Retinal pigment epithelial cell (primary cell): ENCODE data around the gene GOLT1A.

Experiments used
- DNase-seq: peaks from one replicate; pipeline ENCODE4 v3.0.0-alpha.2; 2010; ENCODE audit warnings: low read depth
- H3K4me3 ChIP-seq: 2 replicates; pipeline ENCODE4 v1.5.1; 2011; ENCODE audit warnings: mild to moderate bottlenecking, low read length, control low read depth, moderate library complexity
- CTCF ChIP-seq: conservative IDR thresholded peaks from 2 replicates; pipeline ENCODE4 v1.5.1; 2011; ENCODE audit warnings: low read depth, low read length, control low read depth, inconsistent platforms

The GOLT1A gene

GRCh38 chr1:204259782-204260181, 46.0 kb upstream of the GOLT1A start:
- TF ChIP-seq CTCF = no peak
- DNase-seq = no peak
- no peak overlapping the region for H3K4me3 ChIP-seq

GRCh38 chr1:204259196-204259595, 45.4 kb upstream of the GOLT1A start:
- H3K4me3 ChIP-seq = no peak overlapping the region
- no peak for DNase-seq
- no peak for TF ChIP-seq CTCF

GRCh38 chr1:204258213-204259115, 44.7 kb upstream of the GOLT1A start:
- H3K4me3 ChIP-seq = no peak overlapping the region
- TF ChIP-seq CTCF = peak; percentile 97
- DNase-seq = no peak

GRCh38 chr1:204257446-204257845, 43.7 kb upstream of the GOLT1A start:
- no peak overlapping the region for H3K4me3 ChIP-seq
- TF ChIP-seq CTCF = no peak
- no peak for DNase-seq

GRCh38 chr1:204256531-204256930, 42.7 kb upstream of the GOLT1A start:
- TF ChIP-seq CTCF = no peak
- no peak for DNase-seq
- H3K4me3 ChIP-seq = no peak overlapping the region

GRCh38 chr1:204255966-204256365, 42.2 kb upstream of the GOLT1A start:
- DNase-seq = no peak

More at GRCh38 chr1:204255966-204256365, 42.2 kb upstream of the GOLT1A start:
- TF ChIP-seq CTCF = no peak
- H3K4me3 ChIP-seq = no peak overlapping the region
